Activated CD4-positive, alpha-beta T cell treated with anti-CD3 and anti-CD28 coated beads, Interleukin-2, amount 50 U/mL, for 4 hours (primary cell): ENCODE results near the gene SYS1.

ENCODE experiments used
- DNase-seq, 2 experiments: peaks; one replicate each; pipeline ENCODE4 v3.0.0-alpha.2; 2020

SYS1 gene

GRCh38 chr20:45358282-45359068 is 4.5 kb upstream of the SYS1 start:
- DNase-seq: no peak

GRCh38 chr20:45359069-45359405 is 3.9 kb upstream of the SYS1 start:
- DNase-seq: no peak

- DNase-seq: no peak
Observed at GRCh38 chr20:45359406-45360148, 3.4 kb upstream of the SYS1 start.

- no peak for DNase-seq
Observed at GRCh38 chr20:45361793-45362192, 1.2 kb upstream of the SYS1 start.

DNA sequence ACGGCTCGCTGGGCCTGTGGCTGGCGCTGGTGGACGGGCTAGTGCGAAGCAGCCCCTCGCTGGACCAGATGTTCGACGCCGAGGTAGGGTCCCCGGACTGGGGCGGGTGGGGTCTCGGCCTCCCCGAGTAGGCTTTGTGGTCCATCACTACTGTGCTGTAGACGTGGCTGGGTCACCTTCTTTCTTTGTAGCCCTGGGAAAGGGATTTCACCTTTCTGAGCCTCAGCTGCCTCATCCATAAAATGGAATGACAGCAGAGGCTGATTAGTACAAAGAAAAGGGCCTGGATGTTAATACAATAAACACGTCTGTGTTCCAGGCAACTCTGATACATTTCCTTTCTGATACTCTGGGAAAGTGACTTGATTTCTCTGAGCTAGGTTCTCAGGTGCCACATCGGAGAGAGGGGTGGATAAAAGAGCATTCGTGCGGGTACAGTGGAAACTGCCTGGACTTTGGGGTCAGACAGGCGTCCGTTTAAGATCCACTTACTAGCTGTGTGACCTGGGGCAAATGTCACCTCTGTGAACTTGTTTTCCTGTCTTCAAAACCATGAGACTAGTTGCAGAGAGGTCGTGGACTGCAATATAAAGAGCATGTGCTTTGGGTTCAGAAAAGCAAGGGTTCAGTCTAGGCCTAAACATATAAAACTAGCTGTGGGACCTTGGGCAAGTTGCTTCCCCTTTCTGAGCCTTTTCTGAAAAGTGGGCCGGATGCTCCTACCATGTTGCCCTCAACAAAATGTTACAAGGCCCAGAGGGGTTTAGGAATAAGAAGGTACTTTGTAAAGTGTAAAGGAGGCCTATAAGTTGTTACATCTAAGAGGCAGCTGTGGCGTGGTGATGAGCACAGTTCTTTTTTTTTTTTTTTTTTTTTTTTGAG is 896 bp downstream of the SYS1 start:
- no peak for DNase-seq

DNA sequence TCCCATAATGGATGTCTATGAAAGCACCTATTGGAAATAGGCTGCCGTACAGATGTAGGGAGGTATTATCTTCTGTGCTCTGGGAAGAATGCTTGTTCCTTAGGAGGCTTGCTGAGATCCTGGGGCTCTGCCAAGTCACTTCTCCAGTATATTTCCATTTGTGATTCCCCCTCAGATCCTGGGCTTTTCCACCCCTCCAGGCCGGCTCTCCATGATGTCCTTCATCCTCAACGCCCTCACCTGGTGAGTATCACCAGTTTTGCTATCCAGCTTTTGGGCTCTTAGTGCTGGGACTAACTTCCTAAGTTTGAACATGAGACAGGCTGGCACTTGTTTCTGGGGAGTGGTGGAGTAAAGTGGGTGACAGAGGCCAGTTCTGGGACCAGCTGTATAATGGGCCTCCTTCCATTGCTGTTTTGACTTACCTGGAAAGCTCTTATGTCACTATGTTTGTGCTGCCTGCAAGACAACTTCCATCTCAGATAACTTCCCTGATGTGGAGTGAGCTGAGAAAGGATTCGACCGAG is 2.6 kb downstream of the SYS1 start:
- DNase-seq: no peak

DNA sequence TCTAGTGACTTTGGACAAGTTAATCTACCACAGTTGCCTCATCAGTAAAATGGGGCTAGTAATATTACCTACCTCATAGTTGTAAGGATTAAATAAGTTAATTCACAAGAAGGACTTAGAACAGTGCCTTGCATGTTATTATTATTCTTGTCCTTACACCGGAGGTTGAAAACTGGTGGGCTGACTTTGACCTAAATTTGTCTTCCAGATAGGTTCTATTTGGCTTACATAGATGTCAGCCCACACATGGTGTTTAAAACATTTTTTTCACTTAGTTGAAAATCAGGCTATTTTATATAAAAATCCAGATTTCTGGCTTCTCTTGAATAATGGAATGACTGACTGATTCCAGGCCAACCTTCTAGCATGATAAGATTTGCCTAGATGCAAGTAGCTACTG is 3.2 kb downstream of the SYS1 start:
- no peak for DNase-seq

DNA sequence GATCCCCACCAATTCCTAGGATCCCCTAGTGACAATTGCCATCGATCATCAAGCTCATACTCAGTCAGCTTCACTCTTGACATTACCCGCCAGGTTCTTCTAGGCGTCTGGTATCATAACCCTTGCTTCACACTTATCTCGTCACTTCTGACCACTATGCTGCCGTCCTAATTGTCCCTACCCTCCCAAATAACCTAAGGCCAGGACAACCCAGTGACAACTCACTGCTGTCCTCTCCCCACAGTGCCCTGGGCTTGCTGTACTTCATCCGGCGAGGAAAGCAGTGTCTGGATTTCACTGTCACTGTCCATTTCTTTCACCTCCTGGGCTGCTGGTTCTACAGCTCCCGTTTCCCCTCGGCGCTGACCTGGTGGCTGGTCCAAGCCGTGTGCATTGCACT is 3.7 kb downstream of the SYS1 start:
- no peak for DNase-seq

- DNase-seq: no peak
Observed at GRCh38 chr20:45367126-45367525, 4.2 kb downstream of the SYS1 start.

- DNase-seq: peak in 1 of 2 experiments; percentile 17
Observed at GRCh38 chr20:45368221-45368980, 5.4 kb downstream of the SYS1 start.

GRCh38 chr20:45370571-45371160 is 7.7 kb downstream of the SYS1 start:
- no peak for DNase-seq

DNA sequence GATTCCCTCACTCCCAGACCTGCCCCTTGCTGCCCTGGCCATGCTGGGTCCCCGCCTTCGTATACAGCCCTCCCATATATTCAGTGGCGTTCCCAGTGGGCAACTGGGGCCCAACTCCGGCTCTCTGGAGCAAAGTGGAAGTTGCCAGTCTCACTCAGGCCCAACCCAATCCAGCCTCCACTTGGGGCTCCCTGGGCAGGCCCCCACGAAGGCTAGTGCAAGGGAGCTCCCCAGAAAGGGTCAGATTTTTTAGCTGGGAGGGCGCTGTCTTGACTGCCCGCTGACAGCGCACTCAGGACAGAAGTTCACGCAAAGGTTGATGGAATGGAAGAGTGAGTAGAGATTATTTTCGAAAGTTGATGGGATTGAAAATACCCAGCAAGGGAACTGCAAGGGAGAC is 9.3 kb downstream of the SYS1 start:
- DNase-seq: no peak

- DNase-seq: no peak
Observed at GRCh38 chr20:45372646-45373352, 9.8 kb downstream of the SYS1 start.

DNA sequence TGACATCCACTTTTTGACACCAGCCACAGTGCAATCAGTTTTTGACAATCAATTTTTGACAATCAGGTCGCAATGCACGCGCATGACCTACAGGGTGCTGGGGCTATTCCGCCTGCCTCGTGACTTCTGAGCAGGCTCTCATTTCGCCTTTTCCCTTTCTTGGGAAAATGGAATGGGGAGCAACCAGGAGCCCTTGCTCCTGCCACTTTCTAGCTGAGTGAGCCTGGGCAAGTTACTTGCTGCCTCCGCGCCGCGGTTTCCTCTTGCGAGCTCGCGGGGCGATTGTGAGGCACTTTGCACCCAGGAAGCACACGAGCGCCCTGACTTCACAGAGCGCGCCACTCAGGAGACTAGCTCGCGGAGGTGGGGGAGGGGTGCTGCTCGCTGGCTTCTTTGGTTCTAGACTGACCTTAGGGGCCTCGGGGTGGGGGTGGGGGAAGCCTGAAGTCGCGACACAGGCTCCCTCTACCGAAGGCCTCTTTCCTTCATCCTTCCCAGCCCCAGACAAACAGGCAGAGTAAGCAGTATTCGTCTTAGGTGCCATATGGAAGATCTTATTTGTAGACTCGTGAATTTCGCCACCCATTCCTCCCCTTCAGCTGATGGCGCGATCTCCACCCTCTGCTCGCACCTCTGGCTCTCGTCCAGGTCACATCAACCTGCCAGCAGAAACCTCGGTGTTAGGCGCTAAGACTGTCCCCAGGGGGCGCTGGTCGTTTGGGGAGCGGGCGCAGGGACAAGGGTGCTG is 10.6 kb downstream of the SYS1 start:
- DNase-seq: peak; percentile 90 to 91

GRCh38 chr20:45374101-45374467 is 11.1 kb downstream of the SYS1 start:
- no peak for DNase-seq

- no peak for DNase-seq
Observed at GRCh38 chr20:45374966-45375365, 12.0 kb downstream of the SYS1 start.

GRCh38 chr20:45377269-45377668 is 14.3 kb downstream of the SYS1 start:
- no peak for DNase-seq

DNA sequence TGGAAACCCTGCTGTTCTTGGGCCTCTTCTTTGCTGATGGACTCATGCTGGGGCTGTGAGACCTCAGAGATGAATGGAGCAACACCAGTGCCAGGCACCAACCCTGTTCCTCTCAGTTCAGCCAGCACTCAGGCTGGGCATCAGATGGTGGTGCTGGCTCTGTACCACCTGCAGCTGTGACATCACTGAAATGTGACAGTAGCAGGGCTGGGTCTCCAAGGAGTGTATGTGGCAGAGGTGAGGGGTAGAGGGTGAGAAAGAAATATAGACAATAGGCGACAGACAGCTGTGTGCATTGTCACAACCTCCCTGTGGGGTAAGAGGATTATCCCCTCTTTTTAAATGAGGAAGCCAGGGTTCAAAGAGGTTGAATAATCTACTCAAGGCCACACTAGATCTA is 15.2 kb downstream of the SYS1 start, which contains the start of gene TP53TG5:
TSS of gene TP53TG5 (minus strand) at position 135 of the 400 bp plus-strand sequence. CDS start at position 46, 89 bp downstream.
- no peak for DNase-seq

GRCh38 chr20:45387274-45387673 is 24.3 kb downstream of the SYS1 start:
- DNase-seq: no peak

GRCh38 chr20:45390931-45391330 is 28.0 kb downstream of the SYS1 start:
- no peak for DNase-seq

DNA sequence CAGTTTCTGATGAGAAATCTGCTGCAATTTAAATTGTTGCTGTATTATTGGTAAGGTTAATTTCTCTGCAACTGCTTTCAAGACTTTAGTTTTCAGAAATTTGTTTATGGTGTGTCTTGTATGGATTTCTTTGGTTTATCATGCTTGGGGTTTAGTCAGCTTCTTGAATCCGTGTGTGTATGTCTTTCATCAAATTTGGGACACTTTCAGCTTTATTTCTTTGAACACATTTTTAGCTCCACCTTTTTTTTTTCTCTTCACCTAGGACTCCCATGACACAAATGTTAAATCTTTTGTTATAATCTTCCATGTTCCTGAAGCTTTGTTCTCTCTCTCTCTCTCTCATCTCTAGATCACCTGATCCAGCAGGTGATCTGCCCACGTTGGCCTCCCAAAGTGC is 28.6 kb downstream of the SYS1 start:
- DNase-seq: no peak
